ENCODE measurements around the gene SCN3A.

SCN3A gene

GRCh38 chr2:165239856-165240515 is 36.1 kb upstream of the SCN3A start:
- no peaks in the 10 kb centered on the region for H4K20me1 ChIP-seq (ENCODE audit: insufficient read depth, low read length)
- no peak for DNase-seq

GRCh38 chr2:165239230-165239629 is 35.4 kb upstream of the SCN3A start, which contains the start of gene SCN2A:
Gene SCN2A, plus strand, starts transcription at chr2:165239414. Its CDS starts 56,410 bp downstream, at chr2:165295824.
- no peaks in the 10 kb centered on the region for H3K27me3 ChIP-seq (ENCODE audit: insufficient read depth, low read length, poor library complexity)
- ATAC-seq (ENCODE audit: insufficient read depth, low read depth) (peak; percentile 63; the same call in 2 of the 3 replicates), DNase-seq (peak; percentile 10)
- no peak within 1 kb of the TSS for H3K27ac ChIP-seq (ENCODE audit: low read length)
- no peak for TF ChIP-seq EZH2 (IDR thresholded peaks at IDR 0.05; ENCODE audit: borderline replicate concordance, low read depth, low read length, severe bottlenecking)
- TF ChIP-seq CTCF (IDR thresholded peaks at IDR 0.05; ENCODE audit: borderline replicate concordance, extremely low read depth, low read length, poor library complexity, severe bottlenecking), result peak; percentile 74
- H3K9ac ChIP-seq (ENCODE audit: low read depth, low read length), result no peak within 1 kb of the TSS
- H3K4me1 ChIP-seq (ENCODE audit: insufficient read depth, low read length), result no peaks in the 10 kb centered on the region
- no peaks in the 10 kb centered on the region for H3K9me3 ChIP-seq (ENCODE audit: insufficient read depth, low read length, severe bottlenecking)
- no peak within 1 kb of the TSS for H2AFZ ChIP-seq (ENCODE audit: low read depth, low read length)
- H3K4me3 ChIP-seq (ENCODE audit: low read depth in 1 of 2, low read length in 2 of 2), result no peak within 1 kb of the TSS
- no peaks in the 10 kb centered on the region for H4K20me1 ChIP-seq (ENCODE audit: insufficient read depth, low read length)
- H3K4me2 ChIP-seq (ENCODE audit: insufficient read depth, low read length), result no peak within 1 kb of the TSS
- no peaks in the 10 kb centered on the region for H3K36me3 ChIP-seq (ENCODE audit: insufficient read depth, low read length)
- no peaks in the 10 kb centered on the region for H3K79me2 ChIP-seq (ENCODE audit: insufficient read depth, low read length)

More at GRCh38 chr2:165239856-165240515, 36.1 kb upstream of the SCN3A start:
- TF ChIP-seq EZH2 (IDR thresholded peaks at IDR 0.05; ENCODE audit: borderline replicate concordance, low read depth, low read length, severe bottlenecking), result no peak
- no peak for TF ChIP-seq CTCF (IDR thresholded peaks at IDR 0.05; ENCODE audit: borderline replicate concordance, extremely low read depth, low read length, poor library complexity, severe bottlenecking)
- H3K4me3 ChIP-seq (ENCODE audit: low read depth in 1 of 2, low read length in 2 of 2), result no peak overlapping the region
- H3K4me1 ChIP-seq (ENCODE audit: insufficient read depth, low read length), result no peaks in the 10 kb centered on the region
- no peak overlapping the region for H3K4me2 ChIP-seq (ENCODE audit: insufficient read depth, low read length)
- no peaks in the 10 kb centered on the region for H3K9me3 ChIP-seq (ENCODE audit: insufficient read depth, low read length, severe bottlenecking)
- no peaks in the 10 kb centered on the region for H3K36me3 ChIP-seq (ENCODE audit: insufficient read depth, low read length)
- no peaks in the 10 kb centered on the region for H3K79me2 ChIP-seq (ENCODE audit: insufficient read depth, low read length)
- ATAC-seq (ENCODE audit: insufficient read depth, low read depth), result no peak
- H3K27me3 ChIP-seq (ENCODE audit: insufficient read depth, low read length, poor library complexity), result no peaks in the 10 kb centered on the region
- H3K9ac ChIP-seq (ENCODE audit: low read depth, low read length), result no peak overlapping the region
- no peak overlapping the region for H2AFZ ChIP-seq (ENCODE audit: low read depth, low read length)
- H3K27ac ChIP-seq (ENCODE audit: low read length), result no peak overlapping the region

GRCh38 chr2:165238295-165238694 is 34.4 kb upstream of the SCN3A start:
- no peaks in the 10 kb centered on the region for H3K36me3 ChIP-seq (ENCODE audit: insufficient read depth, low read length)
- DNase-seq (peak; percentile 17), ATAC-seq (ENCODE audit: insufficient read depth, low read depth) (no peak)
- no peak for TF ChIP-seq CTCF (IDR thresholded peaks at IDR 0.05; ENCODE audit: borderline replicate concordance, extremely low read depth, low read length, poor library complexity, severe bottlenecking)
- no peaks in the 10 kb centered on the region for H3K27me3 ChIP-seq (ENCODE audit: insufficient read depth, low read length, poor library complexity)
- no peak overlapping the region for H3K4me2 ChIP-seq (ENCODE audit: insufficient read depth, low read length)
- no peaks in the 10 kb centered on the region for H4K20me1 ChIP-seq (ENCODE audit: insufficient read depth, low read length)
- no peak overlapping the region for H3K27ac ChIP-seq (ENCODE audit: low read length)
- H3K4me1 ChIP-seq (ENCODE audit: insufficient read depth, low read length), result no peaks in the 10 kb centered on the region
- no peaks in the 10 kb centered on the region for H3K9me3 ChIP-seq (ENCODE audit: insufficient read depth, low read length, severe bottlenecking)
- no peak overlapping the region for H3K4me3 ChIP-seq (ENCODE audit: low read depth in 1 of 2, low read length in 2 of 2)
- H3K9ac ChIP-seq (ENCODE audit: low read depth, low read length), result no peak overlapping the region
- no peaks in the 10 kb centered on the region for H3K79me2 ChIP-seq (ENCODE audit: insufficient read depth, low read length)
- no peak overlapping the region for H2AFZ ChIP-seq (ENCODE audit: low read depth, low read length)

All from DND-41 (cell line).